HepG2 (cell line): Measurements from ENCODE around the gene COG1. TPM values are rescaled to one million over a fixed set of nuclear protein-coding genes. Genes with fewer than 3 reads are reported as not detected.

ENCODE experiments used
- ETV5 ChIP-seq: IDR thresholded peaks from 2 replicates; pipeline ENCODE4 v1.6.1; 2018; ENCODE audit warnings: missing biosample characterization, missing genetic modification reagents, inconsistent platforms, borderline replicate concordance
- GATA4 ChIP-seq: sonication (generic); IDR thresholded peaks from 2 replicates; pipeline ENCODE4 v1.6.1; 2016; ENCODE audit warnings: antibody characterized with exemption, low read depth, borderline replicate concordance
- MIER2 ChIP-seq: IDR thresholded peaks from 2 replicates; pipeline ENCODE4 v1.6.1; 2016; ENCODE audit warnings: missing biosample characterization, missing genetic modification reagents
- MIXL1 ChIP-seq: IDR thresholded peaks from 2 replicates; pipeline ENCODE4 v1.6.1; 2016
- MLXIP ChIP-seq: sonication (generic); formaldehyde crosslinking; IDR thresholded peaks from 2 replicates; pipeline ENCODE4 v1.9.0; 2021; ENCODE audit warnings: missing genetic modification reagents, borderline replicate concordance
- NFIC ChIP-seq: IDR thresholded peaks from 2 replicates; pipeline ENCODE4 v1.6.1; 2012; ENCODE audit warnings: mild to moderate bottlenecking, low read length, inconsistent platforms
- POLR2A ChIP-seq, 2 experiments: IDR thresholded peaks; 2 replicates each; pipeline ENCODE4 v1.6.1; 2011; ENCODE audit warnings: low read depth in 2 of 2, low read length in 2 of 2, mild to moderate bottlenecking in 1 of 2, moderate library complexity in 1 of 2; ENCODE audit not compliant: insufficient read depth in 1 of 2
- REPIN1 ChIP-seq: sonication (generic); formaldehyde crosslinking; IDR thresholded peaks from 2 replicates; pipeline ENCODE4 v1.8.0; 2022; ENCODE audit warnings: missing genetic modification reagents, low read depth, mild to moderate bottlenecking, borderline replicate concordance
- SAP130 ChIP-seq: IDR thresholded peaks from 2 replicates; pipeline ENCODE4 v1.6.1; 2016; ENCODE audit warnings: low read depth
- SNAPC4 ChIP-seq: sonication (generic); formaldehyde crosslinking; IDR thresholded peaks from 2 replicates; pipeline ENCODE4 v1.4.0; 2020; ENCODE audit warnings: mild to moderate bottlenecking, missing genetic modification reagents
- SOX6 ChIP-seq, 2 experiments: fragments of 450-650 bp in 1 of 2; sonication (generic) in 1 of 2; formaldehyde crosslinking in 1 of 2; IDR thresholded peaks; 2 replicates each; pipeline versions ENCODE4 v1.4.0 to v1.6.1; 2017 to 2020; ENCODE audit warnings: antibody characterized with exemption in 1 of 2, mild to moderate bottlenecking in 1 of 2, missing genetic modification reagents in 1 of 2
- TCF7 ChIP-seq: sonication (generic); IDR thresholded peaks from 2 replicates; pipeline ENCODE4 v1.6.1; 2016; ENCODE audit warnings: antibody characterized with exemption, low read depth
- XRCC5 ChIP-seq: fragments of 200-400 bp; formaldehyde crosslinking; optimal IDR thresholded peaks from 2 replicates; pipeline ENCODE3; 2017; ENCODE audit warnings: mild to moderate bottlenecking, low read length
- ZFAT ChIP-seq: sonication (generic); formaldehyde crosslinking; conservative IDR thresholded peaks from 2 replicates; pipeline ENCODE4 v1.8.1; 2023; ENCODE audit warnings: missing genetic modification reagents, inconsistent platforms
- ZMAT3 ChIP-seq: sonication (generic); formaldehyde crosslinking; conservative IDR thresholded peaks from 2 replicates; pipeline ENCODE4 v1.7.0; 2021; ENCODE audit warnings: missing genetic modification reagents
- ZNF484 ChIP-seq: sonication (generic); formaldehyde crosslinking; IDR thresholded peaks from 2 replicates; pipeline ENCODE4 v1.5.1; 2020; ENCODE audit warnings: mild to moderate bottlenecking, low read depth, missing genetic modification reagents, borderline replicate concordance
- ZNF513 ChIP-seq: sonication (generic); formaldehyde crosslinking; conservative IDR thresholded peaks from 2 replicates; pipeline ENCODE4 v1.5.0; 2020; ENCODE audit warnings: missing genetic modification reagents
- ZNF710 ChIP-seq: sonication (generic); formaldehyde crosslinking; IDR thresholded peaks from 2 replicates; pipeline ENCODE4 v1.5.0; 2020; ENCODE audit warnings: mild to moderate bottlenecking, missing genetic modification reagents, borderline replicate concordance
- polyA plus RNA-seq, 8 experiments: library from polyadenylated mRNA; depleted of rRNA in 3 of 8; stranded (reverse) in 7 of 8; unstranded in 1 of 8; fragments of >200 nt; fragmentation: Illumina TruSeq in 4 of 8; extraction: Trizol in 4 of 8; gene quantifications; 2 replicates each; pipeline versions ENCODE4 v1.2.1 to v1.2.3, GENCODE V29; 2011 to 2016; ENCODE audit warnings: low read depth in 4 of 8, missing spikeins in 1 of 8, mixed read lengths in 1 of 8; ENCODE audit not compliant: insufficient read depth in 1 of 8
- total RNA-seq, 5 experiments: library from RNA; depleted of rRNA; stranded (reverse); fragments of >200 nt; fragmentation: Illumina TruSeq; extraction: Trizol; gene quantifications; 2 replicates each; pipeline ENCODE4 v1.2.3, GENCODE V29; 2016; ENCODE audit warnings: low read depth in 1 of 5

Gene COG1
- total and polyA plus RNA-seq, 2 of the 13 experiments (the other 11 are each of a cell fraction or from before 2014, with no cell fraction given), result 36.6 to 39.7 TPM

- TF ChIP-seq MIER2, result no peak
- no peak for TF ChIP-seq ZNF513 (CRISPR knock-in tag)
- TF ChIP-seq GATA4, result peak; percentile 60; the same call in 1 of the 2 replicates
- no peak for TF ChIP-seq ZMAT3 (CRISPR knock-in tag)
- no peak for TF ChIP-seq ZNF484
- peak; percentile 24 for TF ChIP-seq XRCC5
- 0 out of 2 replicates have a peak, but pooled peaks have one; percentile 20 for TF ChIP-seq SAP130
- TF ChIP-seq REPIN1 (CRISPR knock-in tag), result 0 out of 2 replicates have a peak, but pooled peaks have one; percentile 19
- peak; percentile 22; the same call in 1 of the 2 replicates for TF ChIP-seq MIXL1 (CRISPR knock-in tag)
- TF ChIP-seq POLR2A (IDR thresholded peaks at IDR 0.05; ENCODE audit: insufficient read depth in 1 of 2, low read depth in 2 of 2, low read length in 2 of 2), result no peak
- peak; percentile 37; the same call in 1 of the 2 replicates for TF ChIP-seq ETV5 (CRISPR knock-in tag)
- no peak for TF ChIP-seq SOX6 (IDR thresholded peaks at IDR 0.05)
- peak; percentile 59 for TF ChIP-seq SOX6 (CRISPR knock-in tag; IDR thresholded peaks at IDR 0.05)
- TF ChIP-seq NFIC, result no peak
- TF ChIP-seq TCF7, result peak; percentile 71
- TF ChIP-seq MLXIP, result no peak
- no peak for TF ChIP-seq ZFAT
- TF ChIP-seq ZNF710 (CRISPR knock-in tag), result 0 out of 2 replicates have a peak, but pooled peaks have one; percentile 33
- TF ChIP-seq SNAPC4 (CRISPR knock-in tag), result no peak
Measured at GRCh38 chr17:73182616-73183310, 10.1 kb upstream of the COG1 start (continued).
